Right lobe of liver (tissue), 6 donors: Measurements from ENCODE around the gene NOTCH3. TPM values are rescaled to one million over a fixed set of nuclear protein-coding genes. Genes with fewer than 3 reads are reported as not detected.

Source experiments
- ATAC-seq, 4 donors: fragments of 200-7000 bp; cut with Tn5 transposase; one replicate each; pipeline ENCODE4 v1.9.1; 2020; ENCODE audit warnings: mild to moderate bottlenecking in 4 of 4, moderate library complexity in 4 of 4
- DNase-seq, 3 donors: peaks; one replicate each; pipeline ENCODE4 v3.0.0-alpha.2; 2020
- H3K27ac ChIP-seq, 3 donors: fragments of 200-600 bp; one replicate each; pipeline ENCODE4 v1.8.0; 2022
- H3K27me3 ChIP-seq, 2 donors: fragments of 200-600 bp; one replicate each; pipeline ENCODE4 v1.8.0; 2022
- H3K36me3 ChIP-seq, 4 donors: fragments of 200-600 bp; sonication (generic) in 1 of 4; one replicate each; pipeline versions ENCODE4 v1.5.1 to v1.8.0; 2017 to 2022; ENCODE audit warnings: control low read depth in 1 of 4
- H3K4me1 ChIP-seq, 4 donors: fragments of 200-600 bp; sonication (generic) in 1 of 4; one replicate each; pipeline versions ENCODE4 v1.5.1 to v1.8.0; 2017 to 2022; ENCODE audit warnings: control low read depth in 1 of 4
- H3K4me3 ChIP-seq, 3 donors: fragments of 200-600 bp; one replicate each; pipeline ENCODE4 v1.8.0; 2022
- H3K9me3 ChIP-seq, 4 donors: fragments of 200-600 bp; sonication (generic) in 1 of 4; one replicate each; pipeline versions ENCODE4 v1.5.1 to v1.8.0; 2017 to 2022; ENCODE audit warnings: control low read depth in 1 of 4
- POLR2A ChIP-seq: fragments of 450-650 bp; IDR thresholded peaks from one replicate; pipeline ENCODE4 v1.6.1; 2017; ENCODE audit warnings: antibody characterized with exemption, mild to moderate bottlenecking
- WGBS: methylation state at CpG from one replicate; pipeline ENCODE4 v1.1.6; 2018; ENCODE audit warnings: low coverage, low lambda C conversion rate; ENCODE audit not compliant: insufficient coverage; ENCODE audit errors: missing lambda C conversion rate; 5-methylcytosine and 5-hydroxymethylcytosine counted together
- intact Hi-C, 2 donors: fragments of 100-400 bp; cut with DNase I; formaldehyde crosslinking; loops; one replicate each; pipeline versions ENCODE4 v1.11.2 to v1.14.1; 2022
- total RNA-seq, 6 experiments: library from RNA; depleted of rRNA in 2 of 6; stranded (reverse); fragments of >200 nt in 2 of 6; fragmentation: NEBNext Ultra II Directional in 3 of 6; extraction: Animal tissue kit (Norgen Biotek cat#: 25700) in 3 of 6; gene quantifications; one replicate each; pipeline versions ENCODE4 v1.1.0 to v1.2.4, GENCODE V29; 2016 to 2023
- TF ChIP-seq, protein P1 (sequence below), 4 donors: fragments of 200-600 bp in 3 of 4; fragments of 450-650 bp in 1 of 4; IDR thresholded peaks; one replicate each; pipeline versions ENCODE4 v1.5.1 to v1.8.0; 2016 to 2022; ENCODE audit warnings: antibody characterized with exemption in 4 of 4, mild to moderate bottlenecking in 2 of 4
- donor health status: DM: no; HTN: yes; CAD: no.
- donor health status: DM: no; HTN: no; CAD: no.
- donor health status: DM: no; HTN: no; CAD: no.
- donor health status: DM: no; HTN: yes; CAD: no.
- donor health status: DM: no; HTN: yes; CAD: no.

NOTCH3 gene
- total RNA-seq, 6 experiments from 2014 or later: 1.7 to 6.7 (median 2.4) TPM

DNA sequence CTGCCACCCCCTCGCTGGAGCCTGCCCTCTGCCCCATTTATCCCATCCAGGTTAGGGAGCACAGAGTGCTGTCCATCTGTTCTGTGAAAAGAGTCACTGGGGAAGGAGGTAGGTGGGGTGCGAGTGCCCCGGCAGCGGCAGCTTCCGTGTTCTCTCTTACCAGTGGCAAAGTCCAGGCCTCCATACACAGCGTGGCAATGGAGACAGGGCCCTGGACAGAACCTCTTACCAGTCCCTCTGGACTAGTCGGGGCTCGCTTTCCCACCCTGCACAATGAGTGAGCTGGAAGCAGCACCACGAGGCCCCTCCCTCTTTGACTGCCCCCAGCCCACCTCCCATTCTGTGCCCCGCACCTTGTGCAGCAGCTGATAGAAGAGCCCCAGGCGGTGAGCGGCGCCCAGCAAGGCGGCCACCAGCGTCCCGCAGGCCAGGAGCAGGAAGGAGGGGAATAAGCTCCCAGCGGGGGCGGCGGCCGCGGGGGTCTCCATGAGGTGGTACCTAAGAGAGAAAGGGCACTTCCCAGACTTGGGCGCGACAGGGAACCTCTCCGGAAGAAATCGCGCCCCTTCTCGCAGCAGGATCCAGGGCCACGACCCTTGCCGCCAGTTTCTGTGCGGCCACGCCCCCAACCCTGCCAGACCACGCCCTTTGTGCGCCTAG, 76.1 kb downstream of the NOTCH3 start:
- peak; percentile 29 for TF ChIP-seq POLR2A
- TF ChIP-seq, protein P1, sequence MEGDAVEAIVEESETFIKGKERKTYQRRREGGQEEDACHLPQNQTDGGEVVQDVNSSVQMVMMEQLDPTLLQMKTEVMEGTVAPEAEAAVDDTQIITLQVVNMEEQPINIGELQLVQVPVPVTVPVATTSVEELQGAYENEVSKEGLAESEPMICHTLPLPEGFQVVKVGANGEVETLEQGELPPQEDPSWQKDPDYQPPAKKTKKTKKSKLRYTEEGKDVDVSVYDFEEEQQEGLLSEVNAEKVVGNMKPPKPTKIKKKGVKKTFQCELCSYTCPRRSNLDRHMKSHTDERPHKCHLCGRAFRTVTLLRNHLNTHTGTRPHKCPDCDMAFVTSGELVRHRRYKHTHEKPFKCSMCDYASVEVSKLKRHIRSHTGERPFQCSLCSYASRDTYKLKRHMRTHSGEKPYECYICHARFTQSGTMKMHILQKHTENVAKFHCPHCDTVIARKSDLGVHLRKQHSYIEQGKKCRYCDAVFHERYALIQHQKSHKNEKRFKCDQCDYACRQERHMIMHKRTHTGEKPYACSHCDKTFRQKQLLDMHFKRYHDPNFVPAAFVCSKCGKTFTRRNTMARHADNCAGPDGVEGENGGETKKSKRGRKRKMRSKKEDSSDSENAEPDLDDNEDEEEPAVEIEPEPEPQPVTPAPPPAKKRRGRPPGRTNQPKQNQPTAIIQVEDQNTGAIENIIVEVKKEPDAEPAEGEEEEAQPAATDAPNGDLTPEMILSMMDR (IDR thresholded peaks at IDR 0.05): no peak
- Histone ChIP-seq H3K27me3 (no peaks in the 10 kb centered on the region), H3K36me3 (peaks cover 0 to 21% (median 14%) of the 10 kb centered on the region in 4 donors), H3K27ac (peak overlapping the region; percentile 85 to 94 (median 91)), H3K4me1 (peaks cover 0 to 17% (median 0%) of the 10 kb centered on the region in 4 donors), H3K4me3 (peak overlapping the region; percentile 65 to 83 (median 72)), H3K9me3 (no peaks in the 10 kb centered on the region)
- ATAC-seq: peak; percentile 34 to 37 (median 34)
- 11% methylated on average over 2 of the region's 33 CpGs for WGBS
- intact Hi-C loops: no loop called here
- DNase-seq: peak in 2 of 3 donors; percentile 59 to 89

DNA sequence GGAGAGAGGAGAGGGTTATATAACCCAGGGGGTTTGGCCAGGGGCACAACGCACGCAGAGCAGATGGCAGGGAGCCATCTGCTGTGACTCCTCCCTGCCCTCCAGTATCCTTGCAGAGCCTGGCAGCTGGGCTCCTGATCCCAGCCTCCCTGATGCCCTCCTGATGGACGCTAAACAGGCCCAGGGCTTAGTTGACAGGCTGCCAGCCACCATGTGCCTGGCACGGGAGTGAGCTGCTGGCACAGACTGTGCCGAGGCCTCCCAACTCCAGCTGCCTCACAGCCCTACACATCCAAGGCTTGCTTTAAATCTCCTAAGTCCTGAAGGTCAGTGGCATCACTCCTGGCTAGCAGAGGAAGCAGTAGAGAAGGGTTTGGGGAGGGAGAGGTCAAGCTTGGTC, 76.9 kb downstream of the NOTCH3 start:
- Histone ChIP-seq H3K9me3 (no peaks in the 10 kb centered on the region), H3K27ac (peak overlapping the region in 2 of 3 donors; percentile 85 to 94), H3K4me3 (peak overlapping the region in 2 of 3 donors; percentile 65 to 83), H3K36me3 (peaks cover 0 to 29% (median 18%) of the 10 kb centered on the region in 4 donors), H3K4me1 (peaks cover 0 to 17% (median 0%) of the 10 kb centered on the region in 4 donors), H3K27me3 (no peaks in the 10 kb centered on the region)
- ATAC-seq (peak in 3 of 4 donors; percentile 23 to 52 (median 42)), DNase-seq (peak in 2 of 3 donors; percentile 82 to 86)
- 8% methylated on average over 2 of the region's 5 CpGs for WGBS
- intact Hi-C loops: no loop called here
- TF ChIP-seq, protein P1 (IDR thresholded peaks at IDR 0.05): no peak
- no peak for TF ChIP-seq POLR2A

DNA sequence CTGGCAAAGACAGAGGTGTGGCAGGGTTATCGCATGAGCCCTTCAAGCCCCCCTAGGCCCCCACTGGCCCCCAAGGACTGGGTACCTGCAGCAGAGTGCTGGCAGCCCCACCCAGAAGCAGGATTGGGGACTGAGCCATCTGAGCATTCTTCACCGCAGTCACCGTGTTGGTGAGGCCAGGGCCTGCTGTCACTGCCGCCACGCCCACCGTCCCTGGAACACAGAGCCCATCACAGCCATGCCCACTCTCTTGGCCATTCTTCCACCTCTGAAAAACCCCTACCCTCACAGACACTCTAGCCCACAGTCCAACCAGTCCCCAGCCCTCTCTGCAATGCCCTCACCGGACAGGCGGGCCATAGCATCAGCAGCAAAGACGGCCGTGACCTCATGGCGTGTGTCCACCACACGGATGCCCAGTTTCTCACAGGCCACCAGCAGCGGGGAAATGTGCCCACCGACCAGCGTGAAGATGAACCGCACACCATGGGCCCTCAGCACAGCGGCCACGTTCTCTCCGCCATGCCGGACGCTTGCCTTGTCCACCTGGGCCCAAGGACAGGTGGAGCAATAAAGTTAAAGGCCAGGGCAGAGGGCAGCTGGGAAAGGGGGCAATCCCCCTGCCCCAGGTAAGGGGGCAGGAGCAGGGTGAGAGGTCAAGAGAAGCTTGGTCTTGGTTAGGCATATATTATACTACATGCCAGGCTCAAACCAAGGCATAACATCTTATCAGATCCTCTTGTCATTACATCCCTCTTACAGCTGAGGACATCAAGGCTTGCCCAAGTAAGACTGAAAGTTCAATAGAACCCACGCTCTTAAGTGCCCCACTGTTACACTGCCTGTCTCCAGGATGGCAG, 77.5 kb downstream of the NOTCH3 start:
- WGBS: 93% methylated on average over 5 of the region's 22 CpGs
- ATAC-seq (no peak), DNase-seq (peak in 1 of 3 donors; percentile 45)
- Histone ChIP-seq H3K4me3 (peak overlapping the region in 1 of 3 donors; percentile 83), H3K27ac (peak overlapping the region in 1 of 3 donors; percentile 85), H3K36me3 (peaks cover 0 to 35% (median 24%) of the 10 kb centered on the region in 4 donors), H3K9me3 (no peaks in the 10 kb centered on the region), H3K27me3 (no peaks in the 10 kb centered on the region), H3K4me1 (peaks cover 0 to 17% (median 0%) of the 10 kb centered on the region in 4 donors)
- TF ChIP-seq POLR2A: no peak
- intact Hi-C loops: no loop called here

DNA sequence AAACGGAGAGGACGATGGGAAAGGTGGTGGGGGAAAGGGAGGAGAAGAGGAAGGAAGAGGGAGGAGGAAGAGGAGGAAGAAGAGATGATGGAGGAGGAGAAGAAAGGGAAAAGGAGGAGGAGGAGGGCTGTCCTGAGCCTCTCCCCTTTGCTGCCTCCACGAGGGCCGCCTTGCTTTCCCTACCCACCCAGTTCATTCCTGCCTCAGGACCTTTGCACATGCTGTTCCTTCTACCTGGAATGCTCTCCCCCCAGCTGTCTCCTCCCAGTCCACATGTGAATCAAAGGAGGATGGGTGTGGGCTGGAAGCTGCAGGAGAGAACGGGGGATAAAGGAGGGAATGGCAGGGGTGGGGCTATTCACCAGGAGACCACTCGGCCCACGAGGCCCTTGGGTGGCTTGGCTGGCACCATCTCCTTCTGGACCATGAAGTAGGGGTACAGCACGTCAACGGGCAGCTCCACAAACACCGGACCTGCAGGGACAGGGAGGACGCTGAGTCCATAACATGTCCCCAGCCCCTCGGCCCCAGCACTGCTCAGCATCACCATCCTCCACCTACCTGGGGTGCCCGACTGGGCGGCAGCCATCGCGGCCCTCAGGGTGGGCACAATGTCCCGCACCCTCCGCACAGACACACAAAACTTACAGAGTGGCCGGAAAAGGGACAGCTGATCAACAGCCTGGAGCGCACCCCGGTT, 78.3 kb downstream of the NOTCH3 start:
- intact Hi-C loops: no loop called here
- Histone ChIP-seq H3K4me1 (peaks cover 0 to 17% (median 0%) of the 10 kb centered on the region in 4 donors), H3K9me3 (no peaks in the 10 kb centered on the region), H3K4me3 (no peak overlapping the region), H3K27me3 (no peaks in the 10 kb centered on the region), H3K36me3 (peaks cover 0 to 43% (median 28%) of the 10 kb centered on the region in 4 donors), H3K27ac (no peak overlapping the region)
- WGBS: 79% methylated on average over 5 of the region's 21 CpGs
- no peak for TF ChIP-seq POLR2A
- TF ChIP-seq, protein P1 (IDR thresholded peaks at IDR 0.05): no peak
- ATAC-seq (no peak), DNase-seq (peak in 1 of 3 donors; percentile 46)
